ENCODE results near the gene ODF2.

- TF ChIP-seq CTCF (IDR thresholded peaks at IDR 0.05; ENCODE audit: low read length): no peak
- no peak for TF ChIP-seq EZH2 (IDR thresholded peaks at IDR 0.05; ENCODE audit: borderline replicate concordance, low read length)
Observed at GRCh38 chr9:128420651-128421481, 34.9 kb upstream of the ODF2 start, which contains the start of gene CERCAM.

All from OCI-LY1 (cell line).